SKM-1 (cell line): Measurements from ENCODE around the gene SLCO3A1.

ENCODE experiments used
- DNase-seq: peaks from one replicate; lab custom pipeline; 2025; ENCODE audit not compliant: unreplicated experiment; lab: John Stamatoyannopoulos, UW

The SLCO3A1 gene

GRCh38 chr15:91860498-91860897, 7.0 kb downstream of the SLCO3A1 start:
- no peak for DNase-seq

GRCh38 chr15:91861223-91861622, 7.7 kb downstream of the SLCO3A1 start:
- DNase-seq: peak; percentile 67

GRCh38 chr15:91862891-91863504, 9.5 kb downstream of the SLCO3A1 start:
- DNase-seq: no peak

GRCh38 chr15:91863621-91864255, 10.2 kb downstream of the SLCO3A1 start:
- DNase-seq: no peak

GRCh38 chr15:91864664-91865063, 11.2 kb downstream of the SLCO3A1 start:
- DNase-seq: no peak

GRCh38 chr15:91865486-91865885, 12.0 kb downstream of the SLCO3A1 start:
- DNase-seq: no peak

GRCh38 chr15:91865950-91866349, 12.4 kb downstream of the SLCO3A1 start:
- no peak for DNase-seq

- no peak for DNase-seq
Measured at GRCh38 chr15:91866371-91866905, 12.9 kb downstream of the SLCO3A1 start.

GRCh38 chr15:91866971-91867372, 13.5 kb downstream of the SLCO3A1 start:
- no peak for DNase-seq

- DNase-seq: no peak
Measured at GRCh38 chr15:91867581-91868026, 14.1 kb downstream of the SLCO3A1 start.

GRCh38 chr15:91870876-91871537, 17.5 kb downstream of the SLCO3A1 start:
- no peak for DNase-seq

- DNase-seq: no peak
Measured at GRCh38 chr15:91871837-91872236, 18.3 kb downstream of the SLCO3A1 start.

- DNase-seq: no peak
Measured at GRCh38 chr15:91872356-91873137, 19.0 kb downstream of the SLCO3A1 start.

GRCh38 chr15:91873138-91873536, 19.6 kb downstream of the SLCO3A1 start:
- DNase-seq: no peak

GRCh38 chr15:91874171-91874570, 20.7 kb downstream of the SLCO3A1 start:
- DNase-seq: no peak

- DNase-seq: no peak
Measured at GRCh38 chr15:91874992-91875660, 21.6 kb downstream of the SLCO3A1 start.

- no peak for DNase-seq
Measured at GRCh38 chr15:91876187-91876586, 22.7 kb downstream of the SLCO3A1 start.

- DNase-seq: no peak
Measured at GRCh38 chr15:91878319-91878870, 24.9 kb downstream of the SLCO3A1 start.

- DNase-seq: no peak
Measured at GRCh38 chr15:91879158-91879557, 25.6 kb downstream of the SLCO3A1 start.

GRCh38 chr15:91880373-91880772, 26.9 kb downstream of the SLCO3A1 start:
- DNase-seq: no peak
